ENCODE results near the gene GCLM.

GRCh38 chr1:93864175-93864574 is 45.1 kb downstream of the GCLM start:
- no peak for TF ChIP-seq POLR2AphosphoS5 (IDR thresholded peaks at IDR 0.05; ENCODE audit: low read depth, low read length)
- no peak for TF ChIP-seq SIN3A (IDR thresholded peaks at IDR 0.05; ENCODE audit: borderline replicate concordance, insufficient read depth, low read length)
- TF ChIP-seq, protein P1, sequence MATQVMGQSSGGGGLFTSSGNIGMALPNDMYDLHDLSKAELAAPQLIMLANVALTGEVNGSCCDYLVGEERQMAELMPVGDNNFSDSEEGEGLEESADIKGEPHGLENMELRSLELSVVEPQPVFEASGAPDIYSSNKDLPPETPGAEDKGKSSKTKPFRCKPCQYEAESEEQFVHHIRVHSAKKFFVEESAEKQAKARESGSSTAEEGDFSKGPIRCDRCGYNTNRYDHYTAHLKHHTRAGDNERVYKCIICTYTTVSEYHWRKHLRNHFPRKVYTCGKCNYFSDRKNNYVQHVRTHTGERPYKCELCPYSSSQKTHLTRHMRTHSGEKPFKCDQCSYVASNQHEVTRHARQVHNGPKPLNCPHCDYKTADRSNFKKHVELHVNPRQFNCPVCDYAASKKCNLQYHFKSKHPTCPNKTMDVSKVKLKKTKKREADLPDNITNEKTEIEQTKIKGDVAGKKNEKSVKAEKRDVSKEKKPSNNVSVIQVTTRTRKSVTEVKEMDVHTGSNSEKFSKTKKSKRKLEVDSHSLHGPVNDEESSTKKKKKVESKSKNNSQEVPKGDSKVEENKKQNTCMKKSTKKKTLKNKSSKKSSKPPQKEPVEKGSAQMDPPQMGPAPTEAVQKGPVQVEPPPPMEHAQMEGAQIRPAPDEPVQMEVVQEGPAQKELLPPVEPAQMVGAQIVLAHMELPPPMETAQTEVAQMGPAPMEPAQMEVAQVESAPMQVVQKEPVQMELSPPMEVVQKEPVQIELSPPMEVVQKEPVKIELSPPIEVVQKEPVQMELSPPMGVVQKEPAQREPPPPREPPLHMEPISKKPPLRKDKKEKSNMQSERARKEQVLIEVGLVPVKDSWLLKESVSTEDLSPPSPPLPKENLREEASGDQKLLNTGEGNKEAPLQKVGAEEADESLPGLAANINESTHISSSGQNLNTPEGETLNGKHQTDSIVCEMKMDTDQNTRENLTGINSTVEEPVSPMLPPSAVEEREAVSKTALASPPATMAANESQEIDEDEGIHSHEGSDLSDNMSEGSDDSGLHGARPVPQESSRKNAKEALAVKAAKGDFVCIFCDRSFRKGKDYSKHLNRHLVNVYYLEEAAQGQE (IDR thresholded peaks at IDR 0.05; ENCODE audit: insufficient read depth in 1 of 2, low read depth in 2 of 2, low read length in 2 of 2): no peak
- no peak for TF ChIP-seq TAF1 (IDR thresholded peaks at IDR 0.05; ENCODE audit: borderline replicate concordance, insufficient read depth, low read length)

All from PFSK-1 (cell line).